Fibroblast of peridontal ligament (primary cell): ENCODE measurements around the gene C2CD3.
"Not testable (repeated sequence)": the region's sequence is repeated elsewhere in the genome, so short reads cannot be mapped to it uniquely, and the experiment has no call there.

Experiments
- DNase-seq: peaks from one replicate; pipeline ENCODE4 v3.0.0-alpha.2; 2010; ENCODE audit errors: extremely low read depth

The C2CD3 gene

GRCh38 chr11:74162681-74163467 lies 7.9 kb downstream of the C2CD3 start:
- peak; percentile 39 for DNase-seq

DNA sequence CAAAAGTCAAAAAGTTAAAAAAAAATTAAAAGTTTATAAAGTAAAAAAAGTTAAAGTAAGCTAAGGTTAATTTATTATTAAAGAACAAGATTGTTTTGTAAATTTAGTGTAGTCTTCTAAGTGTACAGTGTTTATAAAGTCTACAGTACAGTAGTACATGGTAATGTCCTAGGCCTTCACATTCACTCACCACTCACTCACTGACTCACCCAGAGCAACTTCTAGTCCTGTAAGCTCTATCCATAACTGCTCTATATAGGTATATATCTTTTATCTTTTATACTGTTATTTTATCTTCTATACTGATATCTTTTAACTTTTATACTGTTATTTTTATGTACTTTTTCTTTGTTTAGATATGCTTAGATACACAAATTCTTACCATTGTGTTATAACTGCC lies 11.2 kb downstream of the C2CD3 start:
- DNase-seq = no peak

DNA sequence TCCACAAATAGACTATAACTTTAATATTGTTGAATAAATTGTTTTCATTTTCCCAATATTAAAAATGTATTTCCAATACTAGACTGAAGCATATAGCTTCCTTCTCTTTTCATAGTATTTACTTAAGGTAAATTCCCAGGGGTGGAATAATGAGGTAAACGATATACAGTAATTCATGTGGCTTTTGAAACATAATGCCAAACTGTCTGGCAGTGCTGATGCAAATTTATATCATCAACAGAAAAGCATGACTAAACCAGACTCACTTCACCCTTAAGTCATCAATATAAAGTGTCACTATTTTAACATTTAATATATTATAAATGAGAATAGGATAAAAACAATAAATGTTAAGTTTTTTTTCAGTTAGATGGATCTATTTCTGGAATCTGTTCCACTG lies 13.6 kb downstream of the C2CD3 start:
- peak; percentile 47 for DNase-seq

GRCh38 chr11:74154620-74155281 lies 16.1 kb downstream of the C2CD3 start:
- DNase-seq = no peak

DNA sequence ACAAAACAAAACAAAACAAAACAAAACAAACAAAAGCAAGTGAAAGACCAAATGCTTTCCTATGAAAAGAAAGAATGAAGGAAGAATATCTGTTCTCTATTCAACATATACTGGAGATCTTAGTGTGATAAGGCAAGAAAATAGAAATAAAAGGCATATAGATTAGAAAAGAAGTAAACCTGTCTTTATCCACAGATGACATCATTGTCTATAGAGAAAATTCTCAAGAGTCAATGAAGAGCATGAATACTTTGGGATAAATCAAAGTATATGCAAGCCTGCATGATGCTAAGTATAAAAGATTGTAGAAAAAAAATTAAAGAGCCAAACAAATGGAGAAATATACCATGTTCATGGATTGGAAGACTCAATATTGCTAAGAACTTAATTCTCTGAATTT lies 17.6 kb downstream of the C2CD3 start:
- DNase-seq = no peak

DNA sequence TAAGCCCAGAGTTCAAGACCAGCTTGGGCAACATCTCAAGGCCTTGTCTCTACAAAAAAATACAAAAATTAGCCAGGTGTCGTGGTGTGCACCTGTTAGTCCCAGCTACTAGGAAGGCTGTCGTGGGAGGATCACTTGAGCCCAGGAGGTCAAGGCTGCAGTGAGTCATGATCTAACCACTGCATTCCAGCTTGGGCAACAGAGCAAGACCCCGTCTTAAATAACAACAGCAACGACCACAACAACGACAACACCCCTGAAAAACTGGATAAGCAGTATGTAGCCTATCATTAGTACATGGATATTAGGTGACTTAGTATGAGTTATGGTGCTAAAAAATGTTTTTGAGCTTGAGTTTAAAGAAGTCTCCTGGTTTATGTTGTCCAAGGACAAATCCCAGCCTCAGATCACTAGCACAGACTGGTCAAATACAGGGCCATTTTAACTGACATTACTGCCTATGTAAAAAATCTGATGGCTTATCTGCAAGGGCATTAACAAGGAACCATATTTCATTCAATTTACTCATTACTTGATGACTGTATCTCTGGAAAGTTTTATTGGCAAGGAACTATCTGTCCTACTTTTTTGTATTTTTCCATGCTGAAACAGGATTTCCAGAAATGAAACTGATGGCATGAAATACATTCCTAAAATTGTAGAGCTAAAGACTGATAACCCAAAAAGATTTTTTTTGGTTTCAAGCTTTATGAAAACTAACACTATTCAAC lies 23.4 kb downstream of the C2CD3 start:
- DNase-seq = peak; percentile 52

DNA sequence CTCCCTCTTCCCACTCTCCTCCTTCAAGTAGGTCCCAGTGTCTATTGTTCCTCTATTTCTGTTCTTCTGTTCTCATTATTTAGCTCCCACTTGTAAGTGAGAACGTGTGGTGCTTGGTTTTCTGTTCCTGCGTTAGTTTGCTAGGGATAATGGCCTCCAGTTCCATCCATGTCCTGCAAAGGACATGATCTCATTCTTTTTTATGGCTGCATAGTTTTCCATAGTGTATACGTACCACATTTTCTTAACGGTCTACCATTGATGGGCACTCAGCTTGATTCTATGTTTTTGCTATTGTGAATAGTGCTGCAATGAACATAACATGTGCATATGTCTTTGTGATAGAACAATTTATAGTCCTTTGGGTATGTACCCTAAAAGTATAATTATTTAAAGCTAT lies 26.2 kb downstream of the C2CD3 start:
- no peak for DNase-seq

GRCh38 chr11:74142624-74143023 lies 28.2 kb downstream of the C2CD3 start:
- DNase-seq = peak; percentile 40

GRCh38 chr11:74141908-74142307 lies 28.9 kb downstream of the C2CD3 start:
- DNase-seq = no peak

GRCh38 chr11:74141241-74141695 lies 29.5 kb downstream of the C2CD3 start:
- DNase-seq = no peak

DNA sequence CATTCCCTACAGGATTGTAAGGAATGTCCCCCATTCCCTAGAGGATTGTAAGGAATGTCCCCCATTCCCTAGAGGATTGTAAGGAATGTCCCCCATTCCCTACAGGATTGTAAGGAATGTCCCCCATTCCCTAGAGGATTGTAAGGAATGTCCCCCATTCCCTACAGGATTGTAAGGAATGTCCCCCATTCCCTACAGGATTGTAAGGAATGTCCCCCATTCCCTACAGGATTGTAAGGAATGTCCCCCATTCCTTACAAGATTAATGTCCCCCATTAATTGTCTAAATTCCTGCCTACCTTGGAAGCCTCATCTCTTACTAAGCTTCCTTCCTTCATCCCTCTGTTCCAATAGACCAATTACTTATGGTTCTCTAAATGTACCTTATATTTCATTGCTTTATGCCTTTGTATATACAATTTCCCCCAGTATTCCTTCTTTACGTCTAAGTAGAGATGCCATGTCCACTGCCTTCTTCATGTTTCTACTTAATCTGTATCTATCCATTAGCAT lies 30.8 kb downstream of the C2CD3 start:
- DNase-seq = not testable (repeated sequence)

DNA sequence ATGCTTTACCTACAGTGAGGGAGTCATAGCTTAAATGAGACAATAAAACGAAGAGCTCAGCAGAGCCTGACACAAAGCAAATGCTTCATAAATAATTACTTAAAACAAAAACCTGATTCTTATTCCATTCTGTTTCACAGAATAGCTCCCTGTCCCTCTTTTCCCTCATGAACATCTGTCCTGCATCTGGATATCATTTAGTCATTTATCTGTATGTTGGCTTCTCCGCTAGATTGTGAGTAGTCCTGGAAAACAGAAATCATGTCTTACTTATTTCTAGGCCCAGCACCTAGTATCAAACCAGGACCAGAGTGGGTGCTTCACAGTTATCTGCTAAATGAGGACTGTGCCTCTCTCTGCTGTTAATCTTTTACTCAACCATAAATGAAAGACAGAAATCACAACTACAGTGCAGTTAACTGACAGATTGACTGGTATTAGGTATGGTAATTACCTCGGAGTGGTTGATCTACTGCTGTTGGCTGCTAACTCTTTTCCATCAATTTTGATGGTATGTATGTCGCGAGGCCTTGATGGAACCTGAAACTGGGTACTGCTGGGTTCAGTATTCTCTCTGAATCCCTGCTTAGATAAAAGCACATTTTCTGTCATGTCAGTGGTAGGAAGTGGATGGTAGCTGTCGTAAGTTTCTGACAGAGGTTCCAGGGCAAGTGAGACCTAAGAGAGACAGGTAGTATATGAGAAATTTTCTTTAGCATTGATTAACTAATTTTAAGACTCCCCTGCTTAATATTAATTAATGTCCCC lies 31.5 kb downstream of the C2CD3 start:
- DNase-seq = no peak

- DNase-seq = peak; percentile 96
Observed at GRCh38 chr11:74138572-74138971, 32.2 kb downstream of the C2CD3 start.

GRCh38 chr11:74138021-74138420 lies 32.8 kb downstream of the C2CD3 start:
- DNase-seq = peak; percentile 18

GRCh38 chr11:74135127-74135840 lies 35.5 kb downstream of the C2CD3 start:
- peak; percentile 14 for DNase-seq

GRCh38 chr11:74134661-74135060 lies 36.1 kb downstream of the C2CD3 start:
- no peak for DNase-seq

DNA sequence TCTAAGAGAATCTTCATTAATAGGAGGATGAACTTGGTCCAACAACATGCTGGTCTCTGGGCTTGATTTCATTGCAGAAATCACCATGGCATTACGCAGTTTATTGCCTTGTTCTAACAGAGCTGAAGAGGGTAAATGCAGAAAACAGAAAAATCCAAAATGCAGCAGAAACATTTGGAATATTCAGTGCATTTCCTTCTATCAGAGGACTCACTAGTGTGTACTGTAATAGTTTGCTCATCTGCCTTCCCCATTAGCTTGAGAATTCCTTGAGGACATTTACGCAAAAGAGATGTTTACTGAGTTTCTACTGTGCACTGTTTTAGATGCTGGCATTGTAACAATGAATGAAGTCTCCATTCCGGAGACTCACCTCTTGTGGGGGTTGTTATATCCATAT lies 37.4 kb downstream of the C2CD3 start:
- no peak for DNase-seq

GRCh38 chr11:74132833-74133232 lies 38.0 kb downstream of the C2CD3 start:
- DNase-seq = no peak

GRCh38 chr11:74129121-74129520 lies 41.7 kb downstream of the C2CD3 start:
- not testable (repeated sequence) for DNase-seq

- peak; percentile 16 for DNase-seq
Observed at GRCh38 chr11:74123008-74123448, 47.8 kb downstream of the C2CD3 start.

- DNase-seq = no peak
Observed at GRCh38 chr11:74121804-74122203, 49.0 kb downstream of the C2CD3 start.
